ENCODE data around the gene XPC.
"Not testable (repeated sequence)": the region's sequence is repeated elsewhere in the genome, so short reads cannot be mapped to it uniquely, and the experiment has no call there.

The XPC gene

GRCh38 chr3:14131134-14131533, 47.3 kb downstream of the XPC start:
- DNase-seq, result no peak

- no peak for DNase-seq
These were observed 47.7 kb downstream of the XPC start for GRCh38 chr3:14130707-14131106.

- DNase-seq, result no peak
These were observed 48.2 kb downstream of the XPC start for GRCh38 chr3:14130230-14130629.

- DNase-seq, result no peak
These were observed 49.1 kb downstream of the XPC start for GRCh38 chr3:14129296-14129695.

GRCh38 chr3:14128724-14129123, 49.7 kb downstream of the XPC start:
- DNase-seq, result no peak

- DNase-seq, result no peak
These were observed 50.8 kb downstream of the XPC start for GRCh38 chr3:14127516-14128161.

- DNase-seq, result no peak
These were observed 51.4 kb downstream of the XPC start for GRCh38 chr3:14126887-14127505.

- DNase-seq, result no peak
These were observed 52.1 kb downstream of the XPC start for GRCh38 chr3:14126017-14126886.

- peak; percentile 72 for DNase-seq
These were observed 53.0 kb downstream of the XPC start for GRCh38 chr3:14125193-14126016.

GRCh38 chr3:14124615-14125192, 53.7 kb downstream of the XPC start, which contains the start of the genes CHCHD4 and TMEM43:
Gene CHCHD4, minus strand, starts transcription at chr3:14124870. Its CDS starts 194 bp downstream, at chr3:14124676.
Gene TMEM43, plus strand, starts transcription at chr3:14125052. Its CDS starts 142 bp downstream, at chr3:14125194.
- peak; percentile 99 for DNase-seq

- DNase-seq, result no peak
These were observed 54.2 kb downstream of the XPC start for GRCh38 chr3:14124223-14124614.

GRCh38 chr3:14123308-14124222, 54.8 kb downstream of the XPC start:
- DNase-seq, result no peak

GRCh38 chr3:14122301-14122700, 56.1 kb downstream of the XPC start:
- DNase-seq, result no peak

GRCh38 chr3:14121859-14122258, 56.5 kb downstream of the XPC start:
- no peak for DNase-seq

GRCh38 chr3:14120921-14121448, 57.4 kb downstream of the XPC start:
- not testable (repeated sequence) for DNase-seq

GRCh38 chr3:14120111-14120920, 58.1 kb downstream of the XPC start:
- no peak for DNase-seq

- no peak for DNase-seq
These were observed 58.8 kb downstream of the XPC start for GRCh38 chr3:14119651-14120050.

GRCh38 chr3:14118400-14119381, 59.7 kb downstream of the XPC start:
- DNase-seq, result no peak

All from amniotic stem cell (primary cell).